Right lobe of liver (tissue), 4 donors: ENCODE measurements around the gene IVNS1ABP.

ENCODE experiments used
- CTCF ChIP-seq, 4 donors: fragments of 200-600 bp in 3 of 4; fragments of 450-650 bp in 1 of 4; IDR thresholded peaks; one replicate each; pipeline versions ENCODE4 v1.5.1 to v1.8.0; 2016 to 2022; ENCODE audit warnings: antibody characterized with exemption in 4 of 4, mild to moderate bottlenecking in 2 of 4
- POLR2A ChIP-seq: fragments of 450-650 bp; IDR thresholded peaks from one replicate; pipeline ENCODE4 v1.6.1; 2017; ENCODE audit warnings: antibody characterized with exemption, mild to moderate bottlenecking
- donor health status: DM: no; HTN: no; CAD: no.
- donor health status: DM: no; HTN: no; CAD: no.
- donor health status: DM: no; HTN: yes; CAD: no.

GRCh38 chr1:185360714-185361113 is 43.7 kb upstream of the IVNS1ABP start:
- TF ChIP-seq POLR2A (no peak), CTCF (IDR thresholded peaks at IDR 0.05) (no peak)
